Stomach (tissue), 9 donors: ENCODE measurements around the gene CCDC126. TPM values are rescaled to one million over a fixed set of nuclear protein-coding genes. Genes with fewer than 3 reads are reported as not detected.

ENCODE experiments used
- DNase-seq, 2 donors: peaks; one replicate each; pipeline versions ENCODE4 v3.0.0 to v3.0.0-alpha.2; 2013 to 2019
- H3K27ac ChIP-seq, 5 donors: fragments of 200-600 bp in 4 of 5; sonication (generic) in 4 of 5; one replicate each; pipeline ENCODE4 v1.5.1; 2013 to 2019; ENCODE audit warnings: mild to moderate bottlenecking in 1 of 5, moderate library complexity in 1 of 5
- H3K27me3 ChIP-seq, 3 donors: fragments of 200-600 bp; sonication (generic); one replicate each; pipeline ENCODE4 v1.5.1; 2017 to 2019; ENCODE audit warnings: mixed run types in 1 of 3
- H3K36me3 ChIP-seq, 4 donors: fragments of 200-600 bp; sonication (generic); 1 replicate in 3 of 4; 2 replicates in 1 of 4; pipeline ENCODE4 v1.5.1; 2016 to 2019
- H3K4me1 ChIP-seq, 4 donors: fragments of 200-600 bp; sonication (generic); one replicate each; pipeline ENCODE4 v1.5.1; 2016 to 2019
- H3K4me3 ChIP-seq, 4 donors: fragments of 200-600 bp; sonication (generic) in 3 of 4; one replicate each; pipeline ENCODE4 v1.5.1; 2016 to 2019; ENCODE audit warnings: mild to moderate bottlenecking in 1 of 4
- H3K9me3 ChIP-seq, 4 donors: fragments of 200-600 bp; sonication (generic); one replicate each; pipeline ENCODE4 v1.5.1; 2016 to 2019
- EP300 ChIP-seq: sonication (generic); formaldehyde crosslinking; IDR thresholded peaks from one replicate; pipeline ENCODE4 v1.6.1; 2017; ENCODE audit warnings: antibody characterized with exemption
- POLR2A ChIP-seq, 4 donors: fragments of 450-650 bp; IDR thresholded peaks; one replicate each; pipeline ENCODE4 v1.6.1; 2016; ENCODE audit warnings: antibody characterized with exemption in 4 of 4, control low read depth in 2 of 4, mild to moderate bottlenecking in 1 of 4, moderate library complexity in 1 of 4
- POLR2AphosphoS5 ChIP-seq, 3 donors: sonication (generic); formaldehyde crosslinking; IDR thresholded peaks; one replicate each; pipeline ENCODE4 v1.6.1; 2016; ENCODE audit warnings: antibody characterized with exemption in 3 of 3
- WGBS, 5 donors: extraction: QIAGEN DNeasy Blood & Tissue Kit in 3 of 5; methylation state at CpG; one replicate each; pipeline versions ENCODE4 v1.1.5 to v1.1.7; 2013 to 2018; 5-methylcytosine and 5-hydroxymethylcytosine counted together
- intact Hi-C: fragments of 100-400 bp; cut with DNase I; formaldehyde crosslinking; loops from one replicate; pipeline ENCODE4 v1.15.1; 2023; ENCODE audit warnings: low total_unique reads
- polyA plus RNA-seq, 3 donors: library from polyadenylated mRNA; stranded (reverse); fragments of 200-250 nt; gene quantifications; one replicate each; pipeline ENCODE4 v1.2.3, GENCODE V29; 2013
- total RNA-seq, 5 donors: library from RNA; depleted of rRNA; stranded (reverse); fragments of >200 nt; gene quantifications; one replicate each; pipeline versions ENCODE4 v1.1.0 to v1.2.3, GENCODE V29; 2014 to 2016
- TF ChIP-seq, protein P1 (sequence below), 7 experiments: fragments of 450-650 bp in 4 of 7; fragments of 200-600 bp in 3 of 7; sonication (generic) in 3 of 7; IDR thresholded peaks; one replicate each; pipeline ENCODE4 v1.5.1; 2016 to 2019; ENCODE audit warnings: antibody characterized with exemption in 7 of 7, control low read depth in 2 of 7, mild to moderate bottlenecking in 1 of 7
- donor health status: healthy with polysubstance abuse.
- donor health status: Bipolar disorder and iron deficiency.
- donor health status: healthy.

The CCDC126 gene
- total and polyA plus RNA-seq, 8 donors, result 2.8 to 29.7 (median 7.6) TPM; not detected in 1

DNA sequence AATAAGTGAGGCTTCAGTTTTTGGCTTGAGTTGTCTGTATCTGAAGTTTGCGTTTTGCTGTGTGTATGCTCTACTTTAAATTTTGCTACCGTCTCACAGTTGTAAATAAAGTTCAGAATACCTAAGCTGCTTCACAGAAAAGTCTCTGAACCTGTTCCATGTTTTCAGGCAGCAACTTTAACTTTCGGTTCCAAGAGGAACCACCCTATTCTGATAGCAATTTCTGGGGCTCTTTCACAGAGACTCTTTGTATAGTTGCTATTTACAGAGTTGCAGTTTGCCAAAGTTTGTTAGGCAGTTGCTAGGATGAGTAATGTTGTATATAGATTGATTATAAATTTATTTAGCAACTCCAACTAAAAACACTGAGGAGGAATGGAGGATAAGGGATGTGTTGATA lies 88.5 kb downstream of the CCDC126 start:
- Histone ChIP-seq H3K4me1 (peaks cover 16 to 66% (median 43%) of the 10 kb centered on the region in 4 donors), H3K27ac (peak overlapping the region; percentile 68 to 82 (median 76)), H3K36me3 (peaks cover 2 to 28% (median 21%) of the 10 kb centered on the region in 4 donors), H3K4me3 (no peak overlapping the region), H3K9me3 (no peaks in the 10 kb centered on the region), H3K27me3 (no peaks in the 10 kb centered on the region)
- 22 to 43% (median 26%) methylated on average over 3 of the region's 3 CpGs for WGBS, 5 donors
- TF ChIP-seq EP300 (no peak), POLR2A (IDR thresholded peaks at IDR 0.05) (no peak), POLR2AphosphoS5 (IDR thresholded peaks at IDR 0.05) (peak in 1 of 3 donors; percentile 56)
- TF ChIP-seq, protein P1, sequence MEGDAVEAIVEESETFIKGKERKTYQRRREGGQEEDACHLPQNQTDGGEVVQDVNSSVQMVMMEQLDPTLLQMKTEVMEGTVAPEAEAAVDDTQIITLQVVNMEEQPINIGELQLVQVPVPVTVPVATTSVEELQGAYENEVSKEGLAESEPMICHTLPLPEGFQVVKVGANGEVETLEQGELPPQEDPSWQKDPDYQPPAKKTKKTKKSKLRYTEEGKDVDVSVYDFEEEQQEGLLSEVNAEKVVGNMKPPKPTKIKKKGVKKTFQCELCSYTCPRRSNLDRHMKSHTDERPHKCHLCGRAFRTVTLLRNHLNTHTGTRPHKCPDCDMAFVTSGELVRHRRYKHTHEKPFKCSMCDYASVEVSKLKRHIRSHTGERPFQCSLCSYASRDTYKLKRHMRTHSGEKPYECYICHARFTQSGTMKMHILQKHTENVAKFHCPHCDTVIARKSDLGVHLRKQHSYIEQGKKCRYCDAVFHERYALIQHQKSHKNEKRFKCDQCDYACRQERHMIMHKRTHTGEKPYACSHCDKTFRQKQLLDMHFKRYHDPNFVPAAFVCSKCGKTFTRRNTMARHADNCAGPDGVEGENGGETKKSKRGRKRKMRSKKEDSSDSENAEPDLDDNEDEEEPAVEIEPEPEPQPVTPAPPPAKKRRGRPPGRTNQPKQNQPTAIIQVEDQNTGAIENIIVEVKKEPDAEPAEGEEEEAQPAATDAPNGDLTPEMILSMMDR (IDR thresholded peaks at IDR 0.05), result no peak
- intact Hi-C loops, result no loop called here
- DNase-seq, result peak in 1 of 2 donors; percentile 85

- DNase-seq, result peak; percentile 74 to 79
- Histone ChIP-seq H3K27ac (peak overlapping the region; percentile 44 to 82 (median 71)), H3K4me3 (no peak overlapping the region), H3K4me1 (peaks cover 7 to 53% (median 35%) of the 10 kb centered on the region in 4 donors), H3K9me3 (no peaks in the 10 kb centered on the region), H3K27me3 (no peaks in the 10 kb centered on the region), H3K36me3 (peaks cover 2 to 40% (median 33%) of the 10 kb centered on the region in 4 donors)
- 31 to 54% (median 39%) methylated on average over 2 of the region's 2 CpGs for WGBS, 5 donors
- TF ChIP-seq POLR2A (IDR thresholded peaks at IDR 0.05), result no peak
- TF ChIP-seq POLR2AphosphoS5 (IDR thresholded peaks at IDR 0.05), result no peak
- TF ChIP-seq, protein P1 (IDR thresholded peaks at IDR 0.05), result no peak
- TF ChIP-seq EP300, result no peak
- intact Hi-C loops, result no loop called here
Measured at GRCh38 chr7:23687011-23687410, 89.8 kb downstream of the CCDC126 start.

DNA sequence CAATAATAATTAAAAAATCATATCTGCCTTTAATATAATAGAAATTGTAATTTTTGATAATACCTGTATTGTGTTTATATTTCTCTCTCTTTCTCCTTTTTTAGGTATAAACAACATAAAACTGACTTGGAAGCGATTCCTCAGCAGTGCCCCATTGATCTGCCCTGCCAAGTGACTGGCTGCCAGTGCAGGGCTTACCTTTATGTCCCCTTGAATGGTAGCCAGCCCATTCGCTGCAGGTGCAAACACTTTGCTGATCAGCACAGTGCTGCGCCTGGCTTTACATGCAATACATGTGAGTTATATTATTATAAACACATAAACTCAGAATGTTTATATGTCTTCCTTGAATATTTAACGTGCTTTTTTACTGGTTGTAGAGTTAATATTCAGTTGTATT lies 92.0 kb downstream of the CCDC126 start:
- no peak overlapping the region for H3K4me3 ChIP-seq
- peaks cover 0 to 4% (median 0%) of the 10 kb centered on the region in 4 donors for H3K9me3 ChIP-seq
- DNase-seq, result peak in 1 of 2 donors; percentile 45
- no peak overlapping the region for H3K27ac ChIP-seq
- intact Hi-C loops, result no loop called here
- whole genome bisulfite sequencing, 5 donors, result 53 to 84% (median 61%) methylated on average over 4 of the region's 4 CpGs
- peaks cover 7 to 36% (median 21%) of the 10 kb centered on the region in 4 donors for H3K4me1 ChIP-seq
- no peak for TF ChIP-seq POLR2A (IDR thresholded peaks at IDR 0.05)
- TF ChIP-seq EP300, result no peak
- no peak for TF ChIP-seq POLR2AphosphoS5 (IDR thresholded peaks at IDR 0.05)
- TF ChIP-seq, protein P1 (IDR thresholded peaks at IDR 0.05), result no peak
- no peaks in the 10 kb centered on the region for H3K27me3 ChIP-seq
- peaks cover 2 to 60% (median 53%) of the 10 kb centered on the region in 4 donors for H3K36me3 ChIP-seq

DNA sequence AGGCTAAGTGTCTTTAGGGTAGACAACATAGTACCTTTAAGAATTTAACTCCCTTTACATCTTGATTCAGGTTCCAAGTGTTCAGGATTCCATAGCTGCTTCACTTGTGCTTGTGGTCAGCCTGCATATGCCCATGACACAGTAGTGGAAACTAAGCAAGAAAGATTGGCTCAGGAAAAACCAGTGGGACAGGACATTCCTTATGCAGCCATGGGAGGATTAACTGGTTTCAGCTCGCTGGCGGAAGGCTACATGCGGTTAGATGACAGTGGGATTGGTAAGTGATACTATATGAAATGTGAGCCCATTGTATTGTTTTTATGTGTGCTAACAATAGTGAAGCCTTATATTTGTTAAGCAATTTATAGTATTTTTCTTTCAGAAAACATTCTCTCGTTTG lies 94.1 kb downstream of the CCDC126 start:
- H3K27ac ChIP-seq, result no peak overlapping the region
- TF ChIP-seq, protein P1 (IDR thresholded peaks at IDR 0.05), result no peak
- no peak for TF ChIP-seq POLR2AphosphoS5 (IDR thresholded peaks at IDR 0.05)
- no peak for TF ChIP-seq EP300
- TF ChIP-seq POLR2A (IDR thresholded peaks at IDR 0.05), result no peak
- no peaks in the 10 kb centered on the region for H3K27me3 ChIP-seq
- intact Hi-C loops, result no loop called here
- H3K36me3 ChIP-seq, result peaks cover 6 to 79% (median 72%) of the 10 kb centered on the region in 4 donors
- H3K4me3 ChIP-seq, result no peak overlapping the region
- peaks cover 5 to 16% (median 8%) of the 10 kb centered on the region in 4 donors for H3K4me1 ChIP-seq
- H3K9me3 ChIP-seq, result peaks cover 0 to 4% (median 0%) of the 10 kb centered on the region in 4 donors
- 81 to 89% (median 84%) methylated on average over 4 of the region's 4 CpGs for WGBS, 5 donors
- no peak for DNase-seq
